HG02610 (cell line): ENCODE measurements around the gene NOL11.
"Not testable (repeated sequence)": the region's sequence is repeated elsewhere in the genome, so short reads cannot be mapped to it uniquely, and the experiment has no call there.

Experiments used
- ATAC-seq: cut with Tn5 transposase; IDR thresholded peaks from one replicate; pipeline ENCODE4 v1.9.1; 2021; ENCODE audit warnings: mild to moderate bottlenecking, moderate library complexity; ENCODE audit not compliant: unreplicated experiment

Gene NOL11

DNA sequence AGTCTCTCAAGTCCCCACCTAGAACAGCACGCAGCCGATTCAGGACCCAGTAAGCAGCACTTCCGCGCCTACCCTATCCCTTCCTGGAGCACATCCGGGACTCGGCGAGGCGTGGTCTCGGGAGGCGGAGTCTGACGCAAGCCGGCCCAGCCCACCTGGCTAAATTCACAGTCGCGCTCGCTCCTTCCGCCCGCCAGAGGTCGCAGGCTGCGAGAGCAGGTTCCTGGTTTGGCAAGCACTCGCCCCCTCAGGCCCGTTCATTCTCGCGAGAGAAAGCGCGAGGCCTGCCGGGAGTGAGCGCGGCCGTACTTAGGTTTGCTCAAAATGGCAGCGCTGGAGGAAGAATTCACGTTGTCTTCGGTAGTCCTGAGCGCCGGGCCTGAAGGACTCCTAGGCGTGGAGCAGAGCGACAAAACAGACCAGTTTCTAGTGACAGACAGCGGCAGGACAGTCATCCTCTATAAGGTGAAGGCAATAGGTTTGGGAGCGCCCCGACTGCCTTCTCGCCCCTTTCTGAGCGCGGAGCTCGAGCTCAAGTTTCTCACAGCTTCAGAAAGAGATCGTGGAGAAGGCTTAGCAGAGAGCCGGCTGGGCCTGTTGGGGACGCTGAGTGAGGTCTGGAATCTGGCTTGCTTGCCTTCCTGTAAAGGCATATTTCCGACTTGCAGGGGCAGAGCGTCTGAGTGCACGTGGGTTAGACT, at the start of gene NOL11:
TSS of gene NOL11 (plus strand) at position 313 of the 701 bp plus-strand sequence. CDS start at position 325, 12 bp downstream.
- peak; percentile 98 for ATAC-seq

DNA sequence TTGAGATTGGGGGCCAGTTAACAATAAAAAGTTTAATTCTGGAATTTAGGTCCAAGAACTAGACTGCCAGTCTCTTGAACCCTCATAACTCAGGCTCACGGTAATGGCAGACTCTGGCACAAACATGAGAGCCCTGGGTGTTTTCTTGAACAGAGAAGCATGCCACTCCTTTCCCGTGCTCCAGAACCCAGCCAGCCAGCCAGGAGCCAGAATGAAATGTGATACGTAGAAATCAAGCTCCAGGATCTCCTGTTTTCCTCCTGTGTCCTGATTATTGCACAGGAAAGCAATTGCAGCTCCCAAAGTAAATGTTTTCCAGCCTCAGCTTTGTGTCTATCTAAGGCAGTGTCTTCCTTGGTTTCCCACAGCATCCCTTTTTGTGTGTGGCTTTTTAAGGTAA, 46.2 kb upstream of the NOL11 start:
- ATAC-seq: no peak

DNA sequence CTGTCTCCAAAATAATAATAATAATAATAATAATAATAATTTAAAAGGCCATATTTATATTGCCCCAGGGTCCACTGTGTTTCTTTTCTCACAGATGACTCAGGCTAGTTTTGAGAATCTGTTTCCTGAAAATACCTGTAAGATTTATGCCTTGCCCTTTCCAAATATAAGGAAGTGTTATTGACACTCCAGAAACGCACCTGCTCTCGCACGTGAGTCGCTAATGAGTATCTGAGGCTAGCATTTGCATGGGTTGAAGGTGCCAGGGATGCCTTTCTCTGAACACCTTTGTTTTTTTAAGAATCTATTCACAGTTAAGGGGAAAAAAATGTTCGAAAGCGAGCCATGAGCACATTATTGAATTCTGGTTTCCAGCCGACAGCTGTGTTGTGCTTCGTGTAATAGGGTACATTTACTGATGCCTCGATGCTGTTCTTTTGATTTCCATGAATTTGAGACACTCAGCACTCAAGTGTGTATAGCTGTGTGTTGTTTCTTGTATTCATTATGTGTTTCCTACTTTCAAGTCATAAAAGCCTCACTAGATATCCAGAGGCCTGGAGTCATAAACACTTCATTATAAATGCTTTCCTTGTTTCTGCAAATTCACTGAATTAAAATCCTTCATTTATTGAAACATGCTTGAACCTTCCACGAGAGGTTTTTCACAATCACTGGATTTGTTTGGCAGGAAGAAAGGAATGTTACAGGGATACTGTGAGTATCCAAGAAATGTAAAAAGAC, 45.0 kb upstream of the NOL11 start:
- ATAC-seq: no peak

DNA sequence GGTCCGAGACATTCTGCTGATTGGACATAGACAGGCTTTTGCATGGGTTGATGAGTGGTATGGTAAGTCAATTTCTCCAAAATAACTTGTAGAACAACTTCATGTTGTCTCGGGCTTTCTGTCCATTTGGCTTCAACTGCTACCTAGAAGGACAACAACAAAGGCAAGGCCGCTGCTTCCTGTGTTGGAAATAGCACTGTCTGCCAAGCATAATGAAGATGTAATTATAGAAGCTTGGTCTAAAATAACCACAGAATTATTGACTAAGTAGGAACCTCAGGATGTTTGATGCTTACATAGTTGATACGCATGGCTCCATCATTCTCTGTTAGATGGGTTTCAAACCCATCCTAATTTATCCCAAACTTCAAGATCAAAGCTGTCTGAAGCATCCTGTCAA, 42.3 kb upstream of the NOL11 start:
- ATAC-seq: no peak

DNA sequence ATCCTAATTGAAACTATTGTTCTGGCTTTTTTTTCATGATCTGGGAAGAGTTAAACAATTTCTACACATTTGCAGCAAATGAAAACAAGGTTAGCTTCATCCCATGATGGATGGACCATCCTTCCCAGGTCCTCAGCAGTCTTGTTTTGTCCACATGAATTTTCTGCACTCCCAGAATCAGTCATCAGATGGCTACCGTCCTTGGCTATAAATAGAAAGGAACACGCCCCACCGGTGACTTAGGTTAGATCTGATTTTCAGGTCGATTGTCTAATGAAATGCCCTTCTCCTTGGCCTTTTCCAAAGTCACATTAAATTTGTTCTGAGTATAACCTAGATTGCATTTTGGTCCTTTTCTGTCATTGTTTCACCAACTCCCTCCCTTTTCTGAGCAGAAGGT, 41.4 kb upstream of the NOL11 start:
- ATAC-seq: no peak

DNA sequence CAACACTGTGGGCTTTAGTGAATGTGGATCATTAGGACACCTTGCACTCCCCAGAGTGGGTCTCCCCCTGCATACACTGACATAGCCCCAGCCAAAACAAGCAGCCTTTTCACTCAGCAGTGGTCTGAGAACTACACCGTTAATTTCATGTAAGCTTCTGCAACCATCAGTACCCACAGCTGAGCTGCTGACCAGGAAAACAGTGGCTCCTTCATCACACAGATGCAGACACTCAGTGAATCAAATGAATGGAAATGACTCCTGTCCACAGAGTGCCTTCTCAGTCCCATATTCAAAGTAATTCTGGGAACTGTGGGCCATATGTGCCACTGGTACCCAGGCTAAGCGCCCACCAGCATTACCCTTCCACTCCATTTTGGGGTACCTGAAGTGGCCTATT, 39.3 kb upstream of the NOL11 start:
- ATAC-seq: no peak

DNA sequence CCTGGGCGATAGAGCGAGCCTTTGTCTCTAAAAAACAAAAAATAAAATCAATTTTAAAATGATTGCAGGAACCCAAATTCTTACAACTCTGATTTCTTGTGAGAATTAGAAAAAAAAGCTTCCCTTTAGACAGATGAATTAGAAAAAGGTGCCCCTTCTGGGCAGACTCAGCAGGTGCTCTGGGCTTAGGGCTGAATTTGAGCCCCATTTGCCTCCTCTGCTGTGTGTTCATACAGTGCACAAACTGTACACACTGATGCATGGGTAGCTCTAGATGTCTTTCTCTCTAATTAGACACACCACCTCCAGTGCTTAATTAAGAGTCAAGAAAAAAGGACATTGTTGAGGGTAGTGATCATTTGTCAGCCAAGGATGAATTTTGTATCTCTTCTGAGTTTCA, 38.5 kb upstream of the NOL11 start:
- ATAC-seq: no peak

DNA sequence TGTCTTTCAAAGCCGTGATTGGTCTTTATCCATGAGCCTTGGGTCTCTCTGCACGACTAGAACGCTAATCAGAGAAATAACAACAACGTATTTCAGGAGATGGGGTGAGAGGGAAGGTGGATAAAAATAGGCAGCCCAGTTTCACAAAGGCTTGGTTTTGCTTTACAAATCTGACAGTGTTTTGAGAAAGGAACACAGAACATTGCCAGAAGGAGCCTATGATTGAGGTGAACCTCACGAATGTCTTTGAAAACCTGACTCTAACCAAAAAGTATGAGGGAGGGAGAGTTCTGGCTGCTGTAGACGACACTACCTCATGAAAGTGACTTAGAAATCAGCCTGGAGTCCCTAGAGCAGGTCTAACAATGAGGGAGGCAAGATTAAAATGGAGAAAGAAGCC, 38.0 kb upstream of the NOL11 start:
- ATAC-seq: no peak

DNA sequence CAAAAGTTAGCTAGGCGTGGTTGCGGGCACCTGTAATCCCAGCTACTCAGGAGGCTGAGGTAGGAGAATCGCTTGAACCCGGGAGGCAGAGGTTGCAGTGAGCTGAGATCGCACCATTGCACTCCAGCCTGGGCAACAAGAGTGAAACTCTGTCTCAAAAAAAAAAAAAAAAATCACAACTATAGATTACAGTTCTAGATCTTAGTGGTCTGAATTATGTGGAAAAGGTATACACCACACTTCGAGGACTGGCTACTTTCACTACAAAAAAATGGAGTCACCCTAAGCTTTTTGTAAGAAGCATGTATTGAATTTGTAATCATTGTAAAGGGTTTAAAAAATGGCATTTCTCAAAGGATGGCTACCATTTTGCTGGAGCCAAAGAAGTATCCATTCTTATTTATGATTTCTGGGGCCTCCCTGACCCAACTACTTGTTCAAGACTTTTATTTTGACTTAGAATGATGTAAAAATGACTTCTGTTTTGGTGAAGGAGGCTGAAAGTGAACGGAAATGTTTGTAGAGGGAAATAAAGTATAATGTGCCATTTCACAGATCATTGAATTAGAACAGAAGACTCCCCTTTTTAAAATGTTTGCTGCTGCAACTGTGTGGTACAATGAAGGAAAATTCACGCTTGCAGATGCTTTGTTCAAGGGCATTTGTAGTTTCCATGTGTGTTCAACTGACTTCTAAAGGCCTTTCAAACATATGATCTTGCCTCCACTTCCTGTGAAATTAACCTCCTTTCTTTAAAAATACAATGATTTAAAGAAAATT, 37.1 kb upstream of the NOL11 start:
- ATAC-seq: no peak

DNA sequence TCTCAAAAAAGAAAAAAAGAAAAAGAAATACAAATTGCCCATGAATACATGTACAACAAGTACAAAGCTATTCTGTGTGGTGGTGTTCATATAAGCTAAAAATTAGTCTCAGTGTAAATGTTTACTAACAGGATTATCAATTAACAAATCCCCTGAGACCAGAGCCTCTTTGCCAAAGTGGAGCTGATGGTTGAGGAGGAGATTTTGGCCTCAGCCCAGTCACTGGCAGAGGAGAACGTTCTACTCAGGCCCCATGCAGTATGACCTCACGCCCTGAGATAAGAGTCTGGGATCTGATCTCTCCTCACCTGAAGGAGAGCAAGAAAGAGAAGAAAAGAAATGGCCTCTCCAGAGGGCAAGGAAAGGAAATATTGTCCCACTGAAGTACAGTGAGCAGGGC, 35.5 kb upstream of the NOL11 start:
- ATAC-seq: no peak

DNA sequence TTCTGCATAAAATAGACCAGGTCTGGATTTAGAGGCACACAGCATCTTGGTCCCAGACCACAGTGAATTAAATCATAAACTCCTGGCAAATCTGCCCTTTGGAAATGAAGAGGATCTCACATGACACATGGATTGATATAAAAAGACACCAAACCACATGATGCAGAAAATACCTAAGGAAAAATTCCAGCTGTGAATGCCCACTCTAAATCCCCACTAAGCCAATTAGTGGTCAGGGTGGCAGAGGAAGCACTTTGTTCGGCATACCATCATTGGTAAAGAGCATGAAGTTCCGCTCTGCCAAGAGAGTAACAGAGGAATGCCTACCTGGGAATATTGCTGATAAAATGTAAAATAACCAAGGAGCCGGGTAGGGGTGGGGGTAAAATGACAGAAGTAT, 32.4 kb upstream of the NOL11 start:
- no peak for ATAC-seq

DNA sequence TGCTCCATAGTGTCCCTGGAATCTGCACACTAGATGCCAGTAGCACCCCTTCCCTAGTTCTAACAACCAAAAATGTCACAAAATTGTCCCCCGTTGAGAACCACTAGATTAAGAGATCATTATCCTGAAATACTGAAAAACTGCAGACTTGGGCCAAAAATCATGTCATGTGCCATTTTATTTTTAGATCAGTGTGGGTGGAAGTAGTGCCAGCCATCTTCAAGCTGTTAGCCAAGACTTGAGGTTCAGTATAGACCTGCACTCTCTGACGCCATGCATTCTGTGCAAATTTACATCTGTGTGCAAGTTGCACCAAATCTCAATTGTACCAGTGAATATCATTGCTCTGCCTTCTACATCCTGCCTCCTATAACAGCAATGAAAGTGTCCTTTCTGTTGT, 31.5 kb upstream of the NOL11 start:
- ATAC-seq: no peak

DNA sequence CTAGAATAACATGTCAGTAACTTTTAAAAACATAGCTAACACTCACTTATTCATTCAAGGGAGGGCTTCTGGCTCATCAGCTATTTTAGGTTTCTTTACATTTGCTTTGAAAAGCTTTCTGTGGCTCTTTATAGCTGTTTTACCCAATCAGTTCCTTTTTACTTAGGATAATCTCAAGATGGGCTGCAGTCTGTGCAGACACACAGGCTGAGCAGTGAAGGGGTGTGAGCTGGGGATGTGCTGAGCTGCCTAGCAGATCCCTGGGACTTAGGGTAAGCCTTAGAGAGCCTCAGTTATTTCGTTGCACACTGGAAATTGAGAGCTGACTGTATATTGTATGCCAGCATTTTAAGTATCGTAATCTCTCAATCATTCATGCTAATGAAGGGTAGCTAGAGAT, 30.2 kb upstream of the NOL11 start:
- ATAC-seq: no peak

DNA sequence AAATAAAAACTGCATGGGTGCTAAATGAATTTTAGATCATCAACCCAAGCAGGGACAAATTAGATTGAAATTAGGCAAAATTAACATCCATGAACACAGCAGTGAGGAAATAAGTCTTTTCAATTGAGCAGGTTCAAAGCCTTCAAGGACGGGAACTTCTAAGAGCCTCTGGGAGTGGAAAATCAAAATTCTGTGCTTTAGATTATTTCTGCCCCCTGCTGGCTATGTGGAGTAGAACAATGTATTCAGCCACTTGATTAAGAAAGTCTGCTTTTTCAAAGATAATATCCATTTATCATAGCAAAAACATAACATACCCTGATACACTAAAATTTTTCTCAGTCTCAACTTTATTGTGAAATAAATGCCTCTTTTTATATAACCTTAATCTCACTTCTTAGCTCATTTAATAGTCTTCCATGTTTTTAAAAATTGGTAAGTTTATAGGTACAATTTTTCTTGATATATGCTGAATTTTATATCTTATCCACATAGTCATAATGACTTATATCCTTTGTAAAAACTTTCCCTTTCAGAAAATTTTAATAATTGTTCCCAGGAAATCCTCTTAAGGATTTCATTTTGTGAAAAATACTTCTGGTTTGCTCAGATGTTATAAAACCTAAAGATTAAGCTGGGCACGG, 28.1 kb upstream of the NOL11 start:
- no peak for ATAC-seq

DNA sequence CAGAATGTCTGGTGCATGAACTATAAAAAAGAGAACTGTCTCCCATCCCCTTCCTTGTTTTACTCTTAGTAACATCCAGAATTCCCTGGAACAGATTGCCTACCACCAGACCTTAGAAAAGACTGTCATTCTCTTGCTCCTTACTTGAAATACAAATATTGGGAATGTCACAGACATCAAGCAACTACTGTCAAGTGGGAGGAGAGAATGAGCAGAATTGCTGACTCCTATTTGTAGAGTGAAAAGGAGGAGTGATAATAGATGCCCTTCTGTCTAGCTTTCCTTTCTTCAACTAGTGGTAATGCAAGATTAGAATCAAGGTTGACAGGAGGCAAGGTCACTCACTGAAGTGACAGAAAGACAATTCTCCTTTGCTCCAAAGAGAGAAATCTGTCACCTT, 23.9 kb upstream of the NOL11 start:
- ATAC-seq: no peak

DNA sequence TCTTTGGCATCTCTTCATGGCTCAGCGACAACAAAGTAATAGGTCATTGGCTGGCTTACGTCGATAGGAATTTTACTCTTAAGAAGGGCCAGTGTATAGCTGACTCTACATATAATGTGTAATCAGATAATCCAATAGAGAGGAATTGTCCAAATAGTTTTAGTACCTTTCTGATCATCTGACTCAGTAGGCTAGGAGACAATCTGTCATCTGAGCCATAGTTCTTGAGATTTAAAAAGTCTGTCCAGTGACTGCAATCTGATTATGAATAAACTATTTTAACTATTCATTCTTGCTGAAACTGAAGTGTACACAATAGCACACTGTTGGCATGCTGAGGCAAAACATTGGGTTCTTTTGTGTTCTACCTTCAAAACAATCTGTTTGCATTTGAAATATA, 21.4 kb upstream of the NOL11 start:
- ATAC-seq: no peak

DNA sequence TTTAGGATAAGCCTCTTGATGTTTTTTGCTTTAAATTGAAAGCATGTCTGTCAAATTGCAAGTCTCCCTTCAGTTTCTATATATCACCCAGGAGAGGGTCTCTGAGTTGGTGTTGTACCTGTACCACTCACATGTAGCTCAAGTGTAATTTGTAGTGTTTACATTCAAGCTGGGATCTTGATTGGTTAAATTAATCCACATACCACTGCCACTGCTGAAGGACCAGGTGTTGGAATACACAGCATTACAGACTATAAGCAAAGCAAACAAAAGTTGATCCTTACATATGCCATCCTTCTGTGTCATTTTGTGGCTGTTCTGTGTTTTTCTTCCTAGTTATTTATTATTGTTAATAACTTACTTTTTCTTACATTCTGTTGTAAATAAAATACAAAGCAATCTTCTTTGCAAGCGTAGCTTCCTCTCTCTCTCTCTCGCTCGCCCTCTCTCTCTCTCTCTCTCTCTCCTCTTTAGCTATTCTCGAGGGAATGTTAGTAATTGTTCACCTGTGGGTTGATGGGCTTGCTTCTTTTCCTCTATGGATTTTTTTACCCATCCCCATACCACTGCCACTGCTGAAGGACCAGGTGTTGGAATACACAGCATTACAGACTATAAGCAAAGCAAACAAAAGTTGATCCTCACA, 20.8 kb upstream of the NOL11 start:
- no peak for ATAC-seq

DNA sequence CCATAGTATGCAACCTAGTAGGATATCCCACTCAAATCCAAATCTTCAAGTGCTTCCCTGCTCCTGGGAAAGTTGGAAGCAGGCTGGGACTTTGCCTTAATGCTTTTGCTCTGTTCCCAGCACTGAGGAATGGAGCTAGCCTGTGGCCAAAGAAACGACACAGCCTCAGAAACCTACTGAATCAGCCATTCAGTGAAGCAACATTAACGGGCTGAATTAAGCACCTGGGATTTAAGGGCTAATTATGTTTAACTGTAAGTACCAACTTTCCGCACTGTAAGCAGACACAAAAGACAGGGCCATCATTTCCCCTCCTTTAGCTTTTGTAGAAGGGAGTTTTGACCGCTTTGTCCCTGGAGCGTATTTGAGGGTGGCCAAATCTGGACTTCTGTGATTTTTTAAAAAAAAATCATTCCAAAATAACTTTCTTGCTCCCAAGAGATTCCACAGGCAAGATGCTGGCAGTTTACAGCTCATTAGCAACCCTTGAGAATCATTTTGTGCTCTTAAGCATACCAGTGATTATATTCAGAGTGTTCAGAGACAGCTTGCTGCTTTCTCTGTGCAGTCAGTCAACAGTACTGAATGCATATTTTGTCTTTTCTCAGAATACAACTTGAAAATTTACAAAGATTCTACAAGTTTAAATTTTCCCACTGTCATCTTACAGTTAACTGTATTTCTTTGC, 17.6 kb upstream of the NOL11 start:
- no peak for ATAC-seq

DNA sequence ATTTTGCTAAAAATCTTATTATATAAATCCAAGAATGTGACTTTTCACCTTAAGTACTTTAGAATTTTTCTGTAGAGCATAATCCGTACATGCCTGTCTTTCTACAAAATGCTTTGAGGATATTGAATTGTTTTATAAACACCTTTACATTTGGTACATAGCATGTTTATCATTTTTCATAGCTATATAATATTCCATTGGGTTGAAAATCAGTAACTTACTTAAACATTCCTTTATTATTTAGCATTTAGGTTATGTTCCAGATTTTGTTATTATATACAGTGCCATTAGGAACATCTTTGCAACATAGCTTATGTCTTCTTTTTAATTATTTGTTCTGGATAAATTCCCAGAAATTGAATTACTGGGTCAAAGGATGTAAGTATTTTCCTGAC, 17.0 kb upstream of the NOL11 start:
- ATAC-seq: no peak

DNA sequence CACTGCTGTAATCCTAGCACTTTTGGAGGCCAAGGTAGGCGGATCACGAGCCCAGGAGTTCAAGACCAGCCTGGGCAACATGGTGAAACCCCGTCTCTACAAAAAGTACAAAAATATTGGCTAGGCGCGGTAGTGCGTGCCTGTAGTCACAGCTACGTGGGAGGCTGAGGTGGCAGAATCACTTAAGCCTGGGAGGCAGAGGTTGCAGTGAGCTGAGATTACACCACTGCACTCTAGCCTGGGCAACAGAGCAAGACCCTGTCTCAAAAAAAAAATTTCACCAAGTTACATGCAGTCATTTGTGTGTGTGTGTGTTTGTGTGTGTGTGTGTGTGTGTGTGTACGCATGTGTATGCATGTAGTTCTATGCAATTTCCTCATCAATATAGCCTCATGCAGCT, 14.9 kb upstream of the NOL11 start:
- ATAC-seq: not testable (repeated sequence)
